ES-I3 (cell line): ENCODE results near the gene SLC28A3.
"Not testable (repeated sequence)": the region's sequence is repeated elsewhere in the genome, so short reads cannot be mapped to it uniquely, and the experiment has no call there.

Experiments used
- H3K36me3 ChIP-seq: 2 replicates; pipeline ENCODE4 v1.6.1; 2013; ENCODE audit warnings: mild to moderate bottlenecking, low read length, control low read depth, moderate library complexity; ENCODE audit not compliant: insufficient read depth
- H3K4me1 ChIP-seq: 2 replicates; pipeline ENCODE4 v1.6.1; 2013; ENCODE audit warnings: mild to moderate bottlenecking, control low read depth, low read length; ENCODE audit not compliant: insufficient read depth
- H3K9ac ChIP-seq: 2 replicates; pipeline ENCODE4 v1.6.1; 2013; ENCODE audit warnings: low read depth, mild to moderate bottlenecking, low read length, moderate library complexity
- H3K9me3 ChIP-seq: 2 replicates; pipeline ENCODE4 v1.6.1; 2013; ENCODE audit warnings: mild to moderate bottlenecking, low read length, moderate library complexity; ENCODE audit not compliant: control insufficient read depth, insufficient read depth

The SLC28A3 gene

DNA sequence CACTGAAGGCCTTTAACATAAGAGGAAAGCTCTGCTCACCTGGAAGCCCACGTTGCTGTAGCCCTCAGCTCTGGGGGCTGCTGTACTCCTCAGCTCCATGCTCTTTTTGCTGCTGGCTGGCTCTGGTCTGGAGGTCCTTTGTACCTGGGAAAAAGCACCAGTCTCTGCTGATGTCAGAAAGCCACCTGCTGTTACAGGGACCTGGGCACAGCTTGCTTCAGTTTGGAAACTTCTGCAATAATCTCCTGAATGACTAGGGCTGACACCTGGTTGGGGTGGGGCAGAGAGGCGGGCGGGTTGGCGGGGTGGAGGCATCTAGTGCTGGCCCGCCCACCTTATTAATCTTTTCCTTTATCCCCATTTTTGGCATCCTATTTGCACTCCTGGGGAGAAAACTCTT is at the start of gene SLC28A3:
TSS of gene SLC28A3 (minus strand) at position 224 of the 400 bp plus-strand sequence. CDS start at position 99, 125 bp downstream.
- Histone ChIP-seq H3K9me3 (no peaks in the 10 kb centered on the region), H3K9ac (no peak within 1 kb of the TSS), H3K36me3 (no peaks in the 10 kb centered on the region), H3K4me1 (peaks cover 11% of the 10 kb centered on the region; the same call in 1 of the 2 replicates)

DNA sequence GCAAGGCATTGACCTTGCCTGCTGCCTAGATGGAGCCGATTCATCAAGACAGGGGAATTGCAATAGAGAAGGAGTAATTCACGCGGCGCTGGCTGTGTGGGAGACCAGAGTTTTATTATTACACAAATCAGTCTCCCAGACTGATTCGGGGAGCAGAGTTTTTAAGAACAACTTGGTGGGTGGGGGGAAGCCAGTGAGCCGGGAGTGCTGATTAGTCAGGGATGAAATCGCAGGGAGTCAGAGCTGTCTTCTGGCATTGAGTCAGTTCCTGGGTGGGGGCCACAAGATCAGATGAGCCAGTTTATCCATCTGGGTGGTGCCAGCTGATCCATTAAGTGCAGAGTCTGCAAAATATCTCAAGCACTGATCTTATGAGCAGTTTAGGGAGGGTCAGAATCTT is 49.7 kb upstream of the SLC28A3 start:
- H3K9me3 ChIP-seq, H3K4me1 ChIP-seq, H3K9ac ChIP-seq, H3K36me3 ChIP-seq: not testable (repeated sequence)

- Histone ChIP-seq H3K9me3 (no peaks in the 10 kb centered on the region), H3K9ac (no peak overlapping the region), H3K36me3 (no peaks in the 10 kb centered on the region), H3K4me1 (no peaks in the 10 kb centered on the region)
Measured at GRCh38 chr9:84387821-84388220, 47.3 kb upstream of the SLC28A3 start.

DNA sequence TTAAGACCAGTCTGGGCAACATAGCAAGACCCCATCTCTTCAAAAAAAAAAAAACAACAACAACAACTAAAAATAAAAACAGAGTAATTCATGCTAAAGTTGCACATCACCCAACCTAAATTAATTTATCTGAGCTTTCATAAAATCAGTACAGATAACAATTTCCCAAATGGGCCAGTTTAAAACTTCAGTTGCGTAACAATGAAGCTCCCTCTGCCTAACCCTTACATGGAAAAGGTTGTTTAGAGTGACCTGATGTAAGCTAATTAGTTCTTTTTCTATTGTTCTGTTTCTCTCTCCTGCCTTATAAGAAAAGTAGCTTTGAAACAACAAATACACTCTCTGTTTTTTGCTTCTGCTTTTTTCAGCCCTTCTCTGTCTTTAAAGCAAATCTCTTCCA is 46.2 kb upstream of the SLC28A3 start:
- no peak overlapping the region for H3K9ac ChIP-seq
- no peaks in the 10 kb centered on the region for H3K36me3 ChIP-seq
- H3K4me1 ChIP-seq, result no peaks in the 10 kb centered on the region
- H3K9me3 ChIP-seq, result no peaks in the 10 kb centered on the region

DNA sequence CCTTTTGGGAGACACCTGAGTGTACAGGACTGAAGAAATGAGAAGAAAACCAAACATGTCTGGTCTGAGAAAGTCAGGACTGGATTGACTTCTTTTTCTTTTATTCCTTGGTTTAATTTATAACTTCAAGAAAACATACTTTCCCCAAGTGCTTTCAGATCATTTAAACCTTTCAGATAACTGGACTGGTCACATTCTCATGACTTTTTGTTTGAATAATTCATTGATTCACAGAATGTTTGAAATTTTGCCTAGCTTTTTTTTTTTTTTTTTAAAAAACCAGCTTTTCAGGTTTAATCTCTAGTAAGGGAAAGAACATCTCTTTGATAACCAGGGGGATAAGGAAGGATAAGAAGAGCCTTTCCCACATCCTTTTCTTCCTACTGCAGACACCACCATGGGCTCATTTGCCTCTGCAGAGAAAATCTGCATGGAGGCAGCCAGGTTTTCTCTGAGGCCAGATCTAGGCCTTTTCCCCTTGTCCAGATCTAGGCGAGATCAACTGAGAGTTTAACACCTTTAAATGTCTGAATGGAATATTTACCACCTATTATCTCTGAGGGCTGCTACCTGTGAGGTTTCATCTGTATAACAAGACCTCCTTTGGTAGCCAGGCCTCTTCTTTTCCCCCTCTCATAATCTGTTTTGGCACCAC is 45.0 kb upstream of the SLC28A3 start:
- Histone ChIP-seq H3K4me1 (no peaks in the 10 kb centered on the region), H3K9ac (no peak overlapping the region), H3K36me3 (no peaks in the 10 kb centered on the region), H3K9me3 (no peaks in the 10 kb centered on the region)

- Histone ChIP-seq H3K9me3 (no peaks in the 10 kb centered on the region), H3K4me1 (no peaks in the 10 kb centered on the region), H3K36me3 (no peaks in the 10 kb centered on the region)
Measured at GRCh38 chr9:84384617-84385016, 44.1 kb upstream of the SLC28A3 start.

GRCh38 chr9:84383178-84383577 is 42.6 kb upstream of the SLC28A3 start:
- H3K9ac ChIP-seq, result no peak overlapping the region
- no peaks in the 10 kb centered on the region for H3K9me3 ChIP-seq
- H3K36me3 ChIP-seq, result no peaks in the 10 kb centered on the region
- H3K4me1 ChIP-seq, result no peaks in the 10 kb centered on the region

More at GRCh38 chr9:84384617-84385016, 44.1 kb upstream of the SLC28A3 start:
- no peak overlapping the region for H3K9ac ChIP-seq

- Histone ChIP-seq H3K9ac (no peak overlapping the region), H3K36me3 (no peaks in the 10 kb centered on the region), H3K9me3 (no peaks in the 10 kb centered on the region), H3K4me1 (no peaks in the 10 kb centered on the region)
Measured at GRCh38 chr9:84382720-84383119, 42.2 kb upstream of the SLC28A3 start.

DNA sequence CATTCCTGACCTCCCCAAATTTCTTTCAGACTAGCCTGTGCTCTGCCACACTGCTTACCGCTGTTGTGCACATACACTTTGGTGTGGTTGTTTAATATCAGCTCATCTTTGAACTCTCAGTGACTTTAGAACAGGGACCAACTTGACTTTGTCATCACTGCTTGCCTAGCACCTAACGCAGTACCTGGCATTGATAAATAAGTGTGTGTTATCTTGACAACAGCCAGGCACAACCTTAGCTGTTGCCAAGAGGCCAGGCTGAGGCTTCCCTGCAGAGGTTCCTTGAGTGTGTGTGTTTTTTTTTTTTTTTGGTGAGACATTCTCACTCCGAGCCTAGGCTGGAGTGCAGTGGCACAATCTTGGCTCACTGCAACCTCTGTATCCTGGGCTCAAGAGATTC is 41.0 kb upstream of the SLC28A3 start:
- H3K36me3 ChIP-seq, result no peaks in the 10 kb centered on the region
- no peaks in the 10 kb centered on the region for H3K4me1 ChIP-seq
- no peak overlapping the region for H3K9ac ChIP-seq

GRCh38 chr9:84379740-84380139 is 39.2 kb upstream of the SLC28A3 start:
- Histone ChIP-seq H3K9ac (no peak overlapping the region), H3K9me3 (no peaks in the 10 kb centered on the region), H3K4me1 (no peaks in the 10 kb centered on the region), H3K36me3 (no peaks in the 10 kb centered on the region)

More for the DNA sequence above, 41.0 kb upstream of the SLC28A3 start:
- no peaks in the 10 kb centered on the region for H3K9me3 ChIP-seq

DNA sequence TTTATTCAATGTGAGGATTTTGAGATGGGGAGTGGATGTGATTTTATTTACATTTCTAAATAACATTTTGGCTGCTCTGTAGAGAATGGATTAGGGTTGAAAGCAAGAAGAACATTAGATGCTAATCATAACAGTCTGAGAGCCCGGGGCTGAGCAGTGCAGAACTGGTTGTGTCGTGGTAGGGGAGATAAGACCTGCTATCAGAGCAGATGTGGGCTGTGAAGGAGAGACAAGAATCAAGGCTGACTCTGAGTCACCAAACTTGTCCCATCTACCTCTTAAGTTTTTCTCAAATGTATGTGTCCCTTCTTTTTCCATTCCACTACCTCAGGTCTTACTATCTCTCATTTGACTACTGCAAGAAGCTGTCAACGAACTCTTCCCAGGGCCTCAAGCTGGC is 35.4 kb upstream of the SLC28A3 start:
- no peaks in the 10 kb centered on the region for H3K36me3 ChIP-seq
- H3K4me1 ChIP-seq, result no peaks in the 10 kb centered on the region
- no peak overlapping the region for H3K9ac ChIP-seq
- no peaks in the 10 kb centered on the region for H3K9me3 ChIP-seq

- Histone ChIP-seq H3K9me3 (no peaks in the 10 kb centered on the region), H3K9ac (no peak overlapping the region), H3K4me1 (no peaks in the 10 kb centered on the region), H3K36me3 (no peaks in the 10 kb centered on the region)
Measured at GRCh38 chr9:84374516-84374915, 34.0 kb upstream of the SLC28A3 start.

- H3K9ac ChIP-seq, result no peak overlapping the region
- H3K9me3 ChIP-seq, result no peaks in the 10 kb centered on the region
- no peaks in the 10 kb centered on the region for H3K4me1 ChIP-seq
- no peaks in the 10 kb centered on the region for H3K36me3 ChIP-seq
Measured at GRCh38 chr9:84374013-84374412, 33.5 kb upstream of the SLC28A3 start.

GRCh38 chr9:84371737-84372136 is 31.2 kb upstream of the SLC28A3 start:
- H3K4me1 ChIP-seq, result no peaks in the 10 kb centered on the region
- H3K9me3 ChIP-seq, result no peaks in the 10 kb centered on the region
- no peaks in the 10 kb centered on the region for H3K36me3 ChIP-seq
- no peak overlapping the region for H3K9ac ChIP-seq

DNA sequence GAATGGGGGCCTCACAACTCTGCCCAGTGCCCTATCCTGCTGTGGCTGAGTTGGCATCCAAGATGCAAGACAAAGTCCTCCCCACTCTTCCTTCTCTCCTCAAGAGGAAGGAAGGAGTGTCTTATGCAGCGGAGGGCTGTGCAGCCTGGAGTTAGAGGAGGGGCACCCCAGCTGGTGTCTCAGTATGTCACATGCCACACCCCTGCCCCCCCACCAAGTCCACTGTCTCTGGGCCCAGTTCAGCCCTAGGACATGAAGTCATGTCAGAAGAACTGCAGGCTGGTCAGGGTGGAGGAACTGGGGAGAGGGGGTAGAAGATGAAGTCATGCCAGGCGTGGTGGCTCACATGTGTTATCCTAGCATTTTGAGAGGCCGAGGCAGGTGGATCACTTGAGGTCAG is 28.0 kb upstream of the SLC28A3 start:
- no peak overlapping the region for H3K9ac ChIP-seq
- no peaks in the 10 kb centered on the region for H3K4me1 ChIP-seq
- no peaks in the 10 kb centered on the region for H3K9me3 ChIP-seq
- no peaks in the 10 kb centered on the region for H3K36me3 ChIP-seq

- H3K9me3 ChIP-seq, H3K36me3 ChIP-seq, H3K4me1 ChIP-seq, H3K9ac ChIP-seq: not testable (repeated sequence)
Measured at GRCh38 chr9:84367726-84368125, 27.2 kb upstream of the SLC28A3 start.
